ENCODE measurements around the gene MSRB1. TPM values are rescaled to one million over a fixed set of nuclear protein-coding genes. Genes with fewer than 3 reads are reported as not detected.

The MSRB1 gene
- total and polyA plus RNA-seq, 9 of the 15 experiments (the other 6 are each of a cell fraction or from before 2014, with no cell fraction given), result 5.4 to 33.7 (median 25.7) TPM

GRCh38 chr16:1929578-1930337 lies 13.2 kb downstream of the MSRB1 start (continued):
- no peak for TF ChIP-seq MCM2 (IDR thresholded peaks at IDR 0.05; ENCODE audit: low read depth)
- TF ChIP-seq DMBX1 (CRISPR knock-in tag; IDR thresholded peaks at IDR 0.05; ENCODE audit: borderline replicate concordance), result no peak; the same call in none of the 2 replicates
- TF ChIP-seq KLF6 (CRISPR knock-in tag; IDR thresholded peaks at IDR 0.05; ENCODE audit: borderline replicate concordance), result no peak
- TF ChIP-seq NR2C2 (CRISPR knock-in tag; IDR thresholded peaks at IDR 0.05), result peak; percentile 42; the same call in 1 of the 2 replicates
- TF ChIP-seq NR2C2 (tag; IDR thresholded peaks at IDR 0.05), result peak; percentile 36; the same call in 1 of the 2 replicates
- TF ChIP-seq ZNF143 (CRISPR knock-in tag; IDR thresholded peaks at IDR 0.05), result peak; percentile 55; the same call in 1 of the 2 replicates
- TF ChIP-seq ZNF668 (CRISPR knock-in tag; IDR thresholded peaks at IDR 0.05), result no peak
- TF ChIP-seq CEBPG (CRISPR knock-in tag; IDR thresholded peaks at IDR 0.05), result peak; percentile 54; the same call in 1 of the 2 replicates
- TF ChIP-seq CEBPG (tag; conservative IDR thresholded peaks at IDR 0.05 in 1 of 2, IDR thresholded peaks at IDR 0.05 in 1 of 2), result no peak
- TF ChIP-seq NR0B1 (IDR thresholded peaks at IDR 0.05; ENCODE audit: partially characterized antibody), result no peak
- peak; percentile 77 for TF ChIP-seq MEIS2 (IDR thresholded peaks at IDR 0.05; ENCODE audit: partially characterized antibody)
- peak; percentile 96 for TF ChIP-seq ZBTB33 (CRISPR knock-in tag; IDR thresholded peaks at IDR 0.05)
- TF ChIP-seq ZNF239 (CRISPR knock-in tag; IDR thresholded peaks at IDR 0.05), result no peak
- peak; percentile 76; the same call in 1 of the 2 replicates for TF ChIP-seq ZNF395 (CRISPR knock-in tag; IDR thresholded peaks at IDR 0.05)
- TF ChIP-seq ZBTB43 (CRISPR knock-in tag; IDR thresholded peaks at IDR 0.05), result no peak
- no peak for TF ChIP-seq CREB1 (IDR thresholded peaks at IDR 0.05)
- TF ChIP-seq CREB1 (CRISPR knock-in tag; IDR thresholded peaks at IDR 0.05), result peak; percentile 57; the same call in 1 of the 2 replicates
- TF ChIP-seq ZNF282 (CRISPR knock-in tag; IDR thresholded peaks at IDR 0.05), result peak; percentile 92; the same call in 1 of the 2 replicates
- no peak for TF ChIP-seq SNIP1 (IDR thresholded peaks at IDR 0.05; ENCODE audit: low read depth)
- peak; percentile 77 for TF ChIP-seq CCNT2 (IDR thresholded peaks at IDR 0.05; ENCODE audit: borderline replicate concordance, extremely low read depth, insufficient read length, low read depth, low read length)
- peak; percentile 53; the same call in 1 of the 2 replicates for TF ChIP-seq ZNF24 (IDR thresholded peaks at IDR 0.05)
- no peak for TF ChIP-seq SOX6 (IDR thresholded peaks at IDR 0.05)
- no peak for TF ChIP-seq BRF1 (IDR thresholded peaks at IDR 0.05; ENCODE audit: borderline replicate concordance, extremely low read depth, insufficient read length)
